ENCODE results near the gene GFRA1. TPM values are rescaled to one million over a fixed set of nuclear protein-coding genes. Genes with fewer than 3 reads are reported as not detected.

GFRA1 gene
- total RNA-seq, 4 donors from 2014 or later = 19.8 to 61.8 (median 25.2) TPM

GRCh38 chr10:116141246-116141645 lies 131.8 kb downstream of the GFRA1 start:
- H3K4me3 ChIP-seq = no peak overlapping the region
- TF ChIP-seq CTCF (IDR thresholded peaks at IDR 0.05) (no peak), POLR2AphosphoS5 (IDR thresholded peaks at IDR 0.05) (no peak), POLR2A (IDR thresholded peaks at IDR 0.05) (no peak), EP300 (IDR thresholded peaks at IDR 0.05) (no peak)
- WGBS = 86% methylated on average over 5 of the region's 5 CpGs

GRCh38 chr10:116139886-116140285 lies 133.1 kb downstream of the GFRA1 start:
- 60% methylated on average over 3 of the region's 3 CpGs for WGBS
- no peak for DNase-seq (ENCODE audit: low spot score in 2 of 2)
- H3K9me3 ChIP-seq = no peaks in the 10 kb centered on the region
- H3K4me1 ChIP-seq = no peaks in the 10 kb centered on the region
- H3K27ac ChIP-seq = no peak overlapping the region
- no peaks in the 10 kb centered on the region for H3K27me3 ChIP-seq
- H3K36me3 ChIP-seq = no peaks in the 10 kb centered on the region
- TF ChIP-seq POLR2A (IDR thresholded peaks at IDR 0.05) (no peak), EP300 (IDR thresholded peaks at IDR 0.05) (no peak), POLR2AphosphoS5 (IDR thresholded peaks at IDR 0.05) (no peak)
- H3K4me3 ChIP-seq = no peak overlapping the region

More at GRCh38 chr10:116141246-116141645, 131.8 kb downstream of the GFRA1 start:
- Histone ChIP-seq H3K36me3 (no peaks in the 10 kb centered on the region), H3K27me3 (no peaks in the 10 kb centered on the region), H3K4me1 (no peaks in the 10 kb centered on the region), H3K9me3 (no peaks in the 10 kb centered on the region), H3K27ac (no peak overlapping the region)
- no peak for DNase-seq (ENCODE audit: low spot score in 2 of 2)

GRCh38 chr10:116138897-116139296 lies 134.1 kb downstream of the GFRA1 start:
- TF ChIP-seq CTCF (IDR thresholded peaks at IDR 0.05) = no peak
- TF ChIP-seq EP300 (IDR thresholded peaks at IDR 0.05) = no peak
- TF ChIP-seq POLR2A (IDR thresholded peaks at IDR 0.05) = no peak
- no peak for TF ChIP-seq POLR2AphosphoS5 (IDR thresholded peaks at IDR 0.05)
- 60% methylated on average over 4 of the region's 4 CpGs for whole genome bisulfite sequencing

GRCh38 chr10:116136261-116136660 lies 136.7 kb downstream of the GFRA1 start:
- TF ChIP-seq EP300 (IDR thresholded peaks at IDR 0.05) = no peak
- TF ChIP-seq POLR2AphosphoS5 (IDR thresholded peaks at IDR 0.05) = no peak
- TF ChIP-seq POLR2A (IDR thresholded peaks at IDR 0.05) = no peak
- no peak for TF ChIP-seq CTCF (IDR thresholded peaks at IDR 0.05)
- WGBS = 66% methylated on average over 4 of the region's 4 CpGs
- H3K4me3 ChIP-seq = no peak overlapping the region
- no peak overlapping the region for H3K27ac ChIP-seq
- H3K9me3 ChIP-seq = no peaks in the 10 kb centered on the region
- no peak for DNase-seq (ENCODE audit: low spot score in 2 of 2)
- no peaks in the 10 kb centered on the region for H3K4me1 ChIP-seq
- no peaks in the 10 kb centered on the region for H3K27me3 ChIP-seq
- H3K36me3 ChIP-seq = no peaks in the 10 kb centered on the region

More at GRCh38 chr10:116138897-116139296, 134.1 kb downstream of the GFRA1 start:
- no peak overlapping the region for H3K4me3 ChIP-seq
- no peaks in the 10 kb centered on the region for H3K4me1 ChIP-seq
- H3K36me3 ChIP-seq = no peaks in the 10 kb centered on the region
- no peaks in the 10 kb centered on the region for H3K27me3 ChIP-seq
- no peak overlapping the region for H3K27ac ChIP-seq
- no peaks in the 10 kb centered on the region for H3K9me3 ChIP-seq
- no peak for DNase-seq (ENCODE audit: low spot score in 2 of 2)

GRCh38 chr10:116134322-116134721 lies 138.7 kb downstream of the GFRA1 start:
- Histone ChIP-seq H3K9me3 (no peaks in the 10 kb centered on the region), H3K4me1 (no peaks in the 10 kb centered on the region), H3K27me3 (no peaks in the 10 kb centered on the region), H3K36me3 (no peaks in the 10 kb centered on the region), H3K4me3 (no peak overlapping the region), H3K27ac (no peak overlapping the region)
- DNase-seq (ENCODE audit: low spot score in 2 of 2) = no peak
- 86% methylated on average over 3 of the region's 3 CpGs for WGBS
- no peak for TF ChIP-seq CTCF (IDR thresholded peaks at IDR 0.05)
- TF ChIP-seq POLR2AphosphoS5 (IDR thresholded peaks at IDR 0.05) = no peak

- Histone ChIP-seq H3K4me3 (no peak overlapping the region), H3K27ac (no peak overlapping the region), H3K9me3 (no peaks in the 10 kb centered on the region), H3K27me3 (no peaks in the 10 kb centered on the region), H3K4me1 (no peaks in the 10 kb centered on the region), H3K36me3 (no peaks in the 10 kb centered on the region)
- no peak for TF ChIP-seq EP300 (IDR thresholded peaks at IDR 0.05)
- TF ChIP-seq POLR2AphosphoS5 (IDR thresholded peaks at IDR 0.05) = no peak
- no peak for TF ChIP-seq CTCF (IDR thresholded peaks at IDR 0.05)
- TF ChIP-seq POLR2A (IDR thresholded peaks at IDR 0.05) = no peak
- 72% methylated on average over 7 of the region's 7 CpGs for WGBS
- DNase-seq (ENCODE audit: low spot score in 2 of 2) = no peak
These were observed 139.4 kb downstream of the GFRA1 start for GRCh38 chr10:116133634-116134033.
